ENCODE measurements around the gene FAM111B.

FAM111B gene

GRCh38 chr11:59173080-59173963, 66.3 kb downstream of the FAM111B start:
- no peak for TF ChIP-seq CTCF (conservative IDR thresholded peaks at IDR 0.05; ENCODE audit: control insufficient read depth, insufficient read depth, low read depth, low read length)
- peak overlapping the region; percentile 37 for H3K4me3 ChIP-seq (ENCODE audit: control insufficient read depth, low read depth, low read length)
- no peak for DNase-seq (ENCODE audit: low read depth)

GRCh38 chr11:59173964-59174663, 67.1 kb downstream of the FAM111B start:
- no peak overlapping the region for H3K4me3 ChIP-seq (ENCODE audit: control insufficient read depth, low read depth, low read length)
- DNase-seq (ENCODE audit: low read depth): no peak

DNA sequence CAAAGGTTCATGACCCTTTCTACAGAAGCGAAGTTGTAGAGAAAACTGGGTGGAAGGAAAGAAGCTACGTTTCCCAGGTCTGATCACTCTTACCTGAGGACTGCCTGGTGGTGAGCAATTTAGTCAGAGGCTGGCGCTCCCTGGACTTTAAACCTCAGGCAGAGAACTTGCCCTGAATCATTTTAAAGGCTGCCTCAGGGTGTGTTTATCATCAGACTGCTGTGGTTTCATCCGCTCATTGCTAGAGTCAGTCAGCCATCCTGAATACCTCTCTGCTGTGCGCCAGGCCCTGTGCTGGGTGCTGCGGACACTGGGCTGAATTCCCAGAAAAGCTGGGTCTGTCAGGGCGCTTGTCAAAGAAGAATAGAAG, 67.6 kb downstream of the FAM111B start:
- H3K4me3 ChIP-seq (ENCODE audit: control insufficient read depth, low read depth, low read length): no peak overlapping the region
- DNase-seq (ENCODE audit: low read depth): no peak
- TF ChIP-seq CTCF (conservative IDR thresholded peaks at IDR 0.05; ENCODE audit: control insufficient read depth, insufficient read depth, low read depth, low read length): no peak

More at GRCh38 chr11:59173964-59174663, 67.1 kb downstream of the FAM111B start:
- TF ChIP-seq CTCF (conservative IDR thresholded peaks at IDR 0.05; ENCODE audit: control insufficient read depth, insufficient read depth, low read depth, low read length): no peak

DNA sequence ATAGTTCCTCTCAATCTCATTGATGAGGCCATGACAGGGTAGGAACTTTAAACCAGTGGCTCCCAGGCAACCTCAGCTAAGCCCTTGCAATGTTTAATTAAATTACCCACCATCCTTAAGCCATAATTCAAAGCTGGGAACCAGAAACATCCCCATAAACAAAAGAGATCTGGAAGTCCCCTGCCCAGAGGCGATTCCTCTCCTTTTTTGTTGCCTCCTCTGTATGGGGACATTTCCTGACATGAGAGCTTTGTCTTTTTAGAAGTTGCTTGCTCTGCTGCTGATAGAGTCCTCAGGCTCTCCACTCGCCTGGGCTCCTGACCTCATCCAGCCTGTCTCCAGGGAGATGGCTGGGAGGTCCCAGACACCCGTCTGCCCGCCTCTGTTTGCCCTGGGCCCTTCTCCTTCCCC, 68.1 kb downstream of the FAM111B start:
- H3K4me3 ChIP-seq (ENCODE audit: control insufficient read depth, low read depth, low read length): no peak overlapping the region
- DNase-seq (ENCODE audit: low read depth): no peak
- TF ChIP-seq CTCF (conservative IDR thresholded peaks at IDR 0.05; ENCODE audit: control insufficient read depth, insufficient read depth, low read depth, low read length): no peak

DNA sequence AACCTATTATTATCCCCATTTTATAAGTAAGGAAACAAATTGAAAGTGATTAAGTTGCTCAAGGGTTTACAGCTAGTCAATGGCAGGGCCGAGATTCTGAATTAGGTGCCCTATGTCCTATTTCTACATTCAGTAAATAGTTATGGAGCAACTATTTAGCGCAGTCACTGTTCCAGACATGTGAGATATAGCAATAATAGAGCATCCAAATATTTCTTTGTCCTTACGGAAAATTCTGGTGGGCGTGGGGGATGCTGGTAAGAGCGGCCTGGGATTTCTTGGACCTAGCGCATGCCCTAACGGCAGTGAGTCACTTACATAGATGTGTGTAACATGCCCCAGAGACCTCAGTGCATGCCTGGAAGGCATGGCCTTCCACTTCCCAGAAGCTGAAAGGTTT, 69.3 kb downstream of the FAM111B start:
- TF ChIP-seq CTCF (conservative IDR thresholded peaks at IDR 0.05; ENCODE audit: control insufficient read depth, insufficient read depth, low read depth, low read length): no peak
- DNase-seq (ENCODE audit: low read depth): peak; percentile 34

More for the DNA sequence above, 69.3 kb downstream of the FAM111B start:
- no peak overlapping the region for H3K4me3 ChIP-seq (ENCODE audit: control insufficient read depth, low read depth, low read length)
